HepG2 (cell line): Measurements from ENCODE around the gene MOG.

ENCODE experiments used
- KAT7 ChIP-seq: IDR thresholded peaks from 2 replicates; pipeline ENCODE4 v1.6.1; 2018; ENCODE audit warnings: borderline replicate concordance, missing compliant biosample characterization
- POLR2A ChIP-seq, 2 experiments: IDR thresholded peaks; 2 replicates each; pipeline ENCODE4 v1.6.1; 2011; ENCODE audit warnings: low read depth in 2 of 2, low read length in 2 of 2, mild to moderate bottlenecking in 1 of 2, moderate library complexity in 1 of 2; ENCODE audit not compliant: insufficient read depth in 1 of 2

GRCh38 chr6:29619578-29620160 is 37.2 kb upstream of the MOG start:
- TF ChIP-seq POLR2A (IDR thresholded peaks at IDR 0.05; ENCODE audit: insufficient read depth in 1 of 2, low read depth in 2 of 2, low read length in 2 of 2) (no peak), KAT7 (CRISPR knock-in tag) (no peak)
